Mesenchymal stem cell (in vitro differentiated cells and primary cell): ENCODE results near the gene JPT1.

Experiments used
- DNase-seq: peaks from one replicate; pipeline ENCODE4 v3.0.0-alpha.2; 2013
- H2AFZ ChIP-seq: one replicate; pipeline ENCODE4 v1.6.1; 2013; ENCODE audit warnings: low read depth, mild to moderate bottlenecking, control low read depth, inconsistent platforms, low read length, moderate library complexity
- H2AK5ac ChIP-seq: 2 replicates; pipeline ENCODE4 v1.6.1; 2013; ENCODE audit warnings: low read length, moderate library complexity, mild to moderate bottlenecking, inconsistent platforms; ENCODE audit not compliant: severe bottlenecking
- H2BK120ac ChIP-seq: one replicate; pipeline ENCODE4 v1.6.1; 2013; ENCODE audit warnings: low read depth, mild to moderate bottlenecking, inconsistent platforms, low read length, moderate library complexity
- H2BK12ac ChIP-seq, 2 experiments: one replicate each; pipeline ENCODE4 v1.6.1; 2013; ENCODE audit warnings: inconsistent platforms in 2 of 2, low read length in 2 of 2, mild to moderate bottlenecking in 2 of 2, moderate library complexity in 2 of 2, control low read depth in 1 of 2
- H2BK15ac ChIP-seq: one replicate; pipeline ENCODE4 v1.6.1; 2013; ENCODE audit warnings: mild to moderate bottlenecking, low read depth, inconsistent platforms; ENCODE audit not compliant: poor library complexity, severe bottlenecking
- H2BK5ac ChIP-seq: 2 replicates; pipeline ENCODE4 v1.6.1; 2013; ENCODE audit warnings: low read depth, mild to moderate bottlenecking, low read length, control low read depth, inconsistent platforms; ENCODE audit not compliant: poor library complexity, severe bottlenecking
- H3K14ac ChIP-seq, 2 experiments: one replicate each; pipeline ENCODE4 v1.6.1; 2013; ENCODE audit warnings: inconsistent platforms in 2 of 2, low read length in 2 of 2, control low read depth in 1 of 2, mild to moderate bottlenecking in 1 of 2, moderate library complexity in 1 of 2
- H3K18ac ChIP-seq, 2 experiments: one replicate each; pipeline ENCODE4 v1.6.1; 2013; ENCODE audit warnings: inconsistent platforms in 2 of 2, low read length in 2 of 2, control low read depth in 1 of 2, low read depth in 1 of 2, mild to moderate bottlenecking in 1 of 2
- H3K23ac ChIP-seq, 2 experiments: one replicate each; pipeline ENCODE4 v1.6.1; 2013; ENCODE audit warnings: inconsistent platforms in 2 of 2, low read length in 2 of 2, mild to moderate bottlenecking in 2 of 2, moderate library complexity in 2 of 2, control low read depth in 1 of 2
- H3K27ac ChIP-seq: 2 replicates; pipeline ENCODE4 v1.5.1; 2013; ENCODE audit warnings: mild to moderate bottlenecking, moderate library complexity, low read length, control low read depth, inconsistent platforms; ENCODE audit not compliant: poor library complexity, severe bottlenecking
- H3K27me3 ChIP-seq, 2 experiments: 2 replicates each; pipeline versions ENCODE4 v1.6.1 to v1.7.0; 2013; ENCODE audit warnings: low read length in 2 of 2, mild to moderate bottlenecking in 2 of 2, moderate library complexity in 2 of 2, control low read depth in 1 of 2, inconsistent platforms in 1 of 2; ENCODE audit not compliant: control insufficient read depth in 1 of 2, insufficient read depth in 1 of 2
- H3K36me3 ChIP-seq, 2 experiments: 2 replicates each; pipeline versions ENCODE4 v1.6.1 to v1.7.0; 2013; ENCODE audit warnings: low read length in 2 of 2, control low read depth in 1 of 2, inconsistent platforms in 1 of 2, low read depth in 1 of 2, mild to moderate bottlenecking in 1 of 2; ENCODE audit not compliant: insufficient read depth in 2 of 2, control insufficient read depth in 1 of 2
- H3K4ac ChIP-seq, 2 experiments: one replicate each; pipeline ENCODE4 v1.6.1; 2013; ENCODE audit warnings: inconsistent platforms in 2 of 2, low read length in 2 of 2, mild to moderate bottlenecking in 2 of 2, moderate library complexity in 2 of 2, control low read depth in 1 of 2, low read depth in 1 of 2
- H3K4me1 ChIP-seq: 2 replicates; pipeline ENCODE4 v1.6.1; 2013; ENCODE audit warnings: low read depth, low read length, control low read depth; ENCODE audit not compliant: control insufficient read depth, insufficient read depth
- H3K4me2 ChIP-seq: 2 replicates; pipeline ENCODE4 v1.6.1; 2013; ENCODE audit warnings: low read length, mild to moderate bottlenecking, inconsistent platforms; ENCODE audit not compliant: poor library complexity, severe bottlenecking
- H3K4me3 ChIP-seq, 2 experiments: 2 replicates each; pipeline versions ENCODE4 v1.5.1 to v1.7.0; 2013; ENCODE audit warnings: low read length in 2 of 2, mild to moderate bottlenecking in 2 of 2, control low read depth in 1 of 2, low read depth in 1 of 2; ENCODE audit not compliant: insufficient read depth in 1 of 2
- H3K79me1 ChIP-seq: replicated peaks from 2 replicates; pipeline ENCODE4 v1.6.1; 2013; ENCODE audit warnings: mild to moderate bottlenecking, control low read depth, low read length, inconsistent platforms; ENCODE audit not compliant: poor library complexity, severe bottlenecking
- H3K9ac ChIP-seq: 2 replicates; pipeline ENCODE4 v1.7.0; 2013; ENCODE audit warnings: mild to moderate bottlenecking, low read length, moderate library complexity
- H3K9me3 ChIP-seq: 2 replicates; pipeline ENCODE4 v1.7.0; 2013; ENCODE audit warnings: mild to moderate bottlenecking, low read length; ENCODE audit not compliant: control insufficient read depth
- H4K8ac ChIP-seq: one replicate; pipeline ENCODE4 v1.6.1; 2013; ENCODE audit warnings: inconsistent platforms, mild to moderate bottlenecking, low read length, moderate library complexity
- H4K91ac ChIP-seq: one replicate; pipeline ENCODE4 v1.6.1; 2013; ENCODE audit warnings: mild to moderate bottlenecking, low read length, inconsistent platforms
- WGBS: methylation state at CpG from one replicate; pipeline ENCODE4 v1.1.7; 2013; ENCODE audit warnings: mixed read lengths; 5-methylcytosine and 5-hydroxymethylcytosine counted together

The JPT1 gene

DNA sequence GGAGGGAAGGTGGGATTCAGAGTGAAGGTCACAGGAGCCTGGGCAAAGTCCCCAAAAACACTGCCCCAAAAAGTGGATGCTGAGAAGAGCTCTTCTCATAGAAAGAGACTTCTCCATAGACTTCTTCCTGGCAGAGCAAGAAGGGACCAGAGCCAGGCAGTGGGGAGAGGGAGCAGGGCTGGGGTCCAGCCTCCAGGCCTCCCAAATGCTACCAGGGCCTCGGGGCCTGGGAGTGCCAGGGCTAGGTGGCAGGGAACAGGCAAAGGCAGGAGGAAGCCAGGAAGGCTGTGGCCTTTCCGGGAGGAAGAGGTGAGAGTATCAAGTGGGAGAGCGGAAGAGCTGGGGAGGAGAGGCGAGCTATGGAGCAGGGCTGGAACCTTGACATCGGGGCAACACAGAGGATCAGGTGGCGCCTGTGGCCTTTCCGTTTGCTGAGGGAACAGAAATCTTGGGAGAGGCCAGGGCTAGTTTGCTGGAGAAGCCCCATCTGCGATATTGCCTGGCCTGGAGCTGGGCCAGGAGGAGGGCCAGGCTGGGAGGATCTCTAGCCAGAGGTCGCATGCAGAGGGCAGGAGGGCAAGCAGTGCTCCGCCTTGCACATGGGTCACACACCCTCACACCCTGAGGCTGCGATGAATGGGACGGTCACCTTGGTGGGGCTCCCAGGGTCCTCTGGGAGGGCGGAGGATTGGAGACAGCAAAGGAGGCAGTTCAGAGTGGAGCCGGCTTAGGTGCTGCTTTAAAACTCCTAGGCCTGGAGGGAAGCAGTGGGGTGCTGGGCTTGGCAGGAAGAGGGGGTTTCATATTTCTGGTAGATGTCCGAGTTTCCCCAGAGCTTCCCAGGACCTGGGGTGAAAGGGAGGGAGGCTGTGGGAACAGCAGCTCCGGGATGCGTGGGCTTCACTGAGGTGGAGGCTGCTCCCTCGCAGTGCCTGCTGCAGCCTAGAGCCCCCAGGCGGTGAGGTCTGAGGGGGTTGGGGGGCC lies 63.1 kb downstream of the JPT1 start:
- Histone ChIP-seq H3K18ac (peak overlapping the region; percentile 57 to 59), H2BK5ac (no peak overlapping the region), H3K79me1 (peaks cover 11% of the 10 kb centered on the region), H3K36me3 (peaks cover 0 to 18% of the 10 kb centered on the region in 2 experiments), H4K8ac (peak overlapping the region; percentile 66), H3K4me1 (peaks cover 57% of the 10 kb centered on the region), H3K27ac (no peak overlapping the region), H3K9me3 (no peaks in the 10 kb centered on the region), H3K14ac (peak overlapping the region in 1 of 2 experiments; percentile 89), H2AK5ac (peak overlapping the region; percentile 50), H3K9ac (peak overlapping the region; percentile 36), H2AFZ (no peak overlapping the region), H2BK15ac (peak overlapping the region; percentile 2), H3K27me3 (no peaks in the 10 kb centered on the region), H3K4me3 (peak overlapping the region in 1 of 2 experiments; percentile 56), H2BK120ac (no peak overlapping the region), H3K4ac (peak overlapping the region; percentile 24 to 78), H2BK12ac (peak overlapping the region in 1 of 2 experiments; percentile 64), H3K23ac (no peak overlapping the region), H3K4me2 (no peak overlapping the region), H4K91ac (peak overlapping the region; percentile 44)
- DNase-seq, result no peak
- 74% methylated on average over 19 of the region's 19 CpGs for WGBS

DNA sequence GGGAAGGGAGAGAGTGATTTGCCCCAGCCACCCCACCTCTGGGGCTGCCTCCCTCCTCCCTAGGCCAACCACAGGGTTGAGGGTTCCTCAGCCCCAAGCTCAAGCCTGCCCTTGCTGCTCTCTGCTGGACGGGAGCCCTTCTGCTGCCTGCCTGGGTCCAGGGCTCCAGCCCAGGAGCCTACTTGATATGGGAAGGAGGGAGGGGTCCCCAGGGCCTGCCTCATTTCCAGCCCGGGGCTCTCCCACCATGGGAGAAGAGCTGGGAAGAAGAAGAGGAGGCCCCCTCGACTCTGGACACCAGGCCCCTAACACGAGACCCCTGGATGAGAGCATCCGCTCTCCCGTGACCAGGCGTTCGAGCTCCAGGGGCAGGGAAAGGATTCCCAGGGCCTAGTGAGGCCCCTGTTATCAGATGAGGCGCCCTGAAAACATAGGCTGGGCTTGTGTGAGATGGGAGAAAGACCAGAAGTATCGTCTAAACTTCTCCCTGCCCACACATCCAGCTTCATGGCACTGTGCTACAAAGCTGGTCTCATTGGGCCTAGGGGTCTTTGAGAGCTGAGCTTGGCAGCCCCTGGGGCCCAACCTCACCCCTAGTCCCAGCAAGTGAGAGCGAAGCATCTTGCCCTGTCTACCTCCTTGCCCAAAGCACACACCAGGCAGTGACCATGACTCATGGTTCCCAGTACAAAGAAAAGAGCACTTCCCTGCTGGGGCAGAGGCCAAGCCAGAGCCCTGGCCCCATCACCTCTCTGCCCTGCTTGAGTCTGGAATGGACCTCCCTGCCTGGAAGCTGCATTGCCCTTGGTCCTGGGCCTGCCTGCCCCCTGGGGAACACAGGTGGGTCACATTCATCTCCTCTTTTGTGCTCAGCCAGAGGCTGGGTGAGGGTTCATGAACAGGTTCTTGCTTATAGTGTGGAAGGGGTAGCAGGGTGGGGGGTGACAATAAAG lies 65.6 kb downstream of the JPT1 start:
- Histone ChIP-seq H3K27ac (peak overlapping the region; percentile 83), H3K4me1 (peaks cover 63% of the 10 kb centered on the region), H3K9ac (peak overlapping the region; percentile 82), H3K23ac (peak overlapping the region in 1 of 2 experiments; percentile 60), H3K14ac (peak overlapping the region; percentile 37 to 98), H3K4me2 (peak overlapping the region; percentile 66), H3K4ac (peak overlapping the region; percentile 85 to 90), H3K27me3 (no peaks in the 10 kb centered on the region), H3K36me3 (peaks cover 0 to 6% of the 10 kb centered on the region in 2 experiments), H2AK5ac (peak overlapping the region; percentile 92), H2AFZ (peak overlapping the region; percentile 3), H4K91ac (peak overlapping the region; percentile 83), H3K79me1 (peaks cover 11% of the 10 kb centered on the region), H2BK5ac (peak overlapping the region; percentile 78), H2BK120ac (peak overlapping the region; percentile 88), H3K18ac (peak overlapping the region; percentile 83 to 95), H3K4me3 (peak overlapping the region; percentile 66 to 74), H3K9me3 (no peaks in the 10 kb centered on the region), H4K8ac (peak overlapping the region; percentile 93), H2BK15ac (peak overlapping the region; percentile 88), H2BK12ac (peak overlapping the region; percentile 76 to 87)
- peak; percentile 68 for DNase-seq
- 73% methylated on average over 11 of the region's 11 CpGs for WGBS

DNA sequence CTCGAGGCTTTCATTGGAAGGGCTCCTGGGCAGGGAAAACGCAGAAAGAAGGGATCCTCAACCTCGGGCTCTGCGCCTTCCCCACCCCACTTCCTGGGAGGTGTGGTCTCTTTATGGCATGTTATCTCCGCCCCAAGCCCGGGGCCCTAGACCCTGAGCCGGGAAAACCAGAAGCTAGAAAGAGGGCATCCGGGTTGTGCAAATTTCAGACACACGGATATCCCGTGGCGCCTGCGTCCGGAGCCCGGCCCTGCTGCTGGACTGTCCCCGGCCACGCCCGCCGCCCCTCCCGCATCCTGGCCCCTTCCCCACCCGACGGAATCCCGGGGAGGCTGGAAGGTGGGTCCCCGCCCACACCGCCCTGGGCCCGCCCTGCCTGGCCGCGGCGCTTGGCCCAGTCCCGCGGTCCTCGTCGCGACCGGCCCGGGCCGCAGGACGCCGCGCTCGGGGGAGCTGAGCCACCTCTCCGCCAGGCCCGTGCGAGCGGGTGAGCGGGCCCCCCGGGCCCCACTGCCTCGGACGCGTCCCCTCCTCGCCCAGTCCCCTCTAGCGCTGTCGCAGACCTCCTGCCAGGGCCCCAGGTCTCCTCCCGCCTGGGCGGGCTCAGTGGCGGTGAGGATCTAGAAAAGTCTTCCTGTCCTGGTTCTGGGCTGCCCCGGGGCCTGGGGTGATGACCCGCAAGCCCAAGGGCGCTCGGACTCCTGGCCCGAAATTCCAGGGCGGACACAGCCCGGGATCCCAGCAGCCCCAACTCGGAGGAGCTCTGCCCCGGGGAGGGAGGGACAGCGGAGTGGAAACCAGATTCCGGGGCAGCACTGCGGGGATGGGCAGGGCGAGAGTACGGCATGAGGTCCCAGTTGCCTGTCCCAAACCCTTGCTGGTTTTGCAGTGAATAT lies 66.5 kb downstream of the JPT1 start, which contains the start of gene SLC16A5:
SLC16A5 (plus strand) TSS at position 397 of the 896 bp plus-strand sequence. CDS start 5,683 bp downstream, outside the sequence.
- Histone ChIP-seq H2BK5ac (peak within 1 kb of the TSS; percentile 95), H4K8ac (peak within 1 kb of the TSS; percentile 100), H2BK120ac (peak within 1 kb of the TSS; percentile 91), H3K23ac (peak within 1 kb of the TSS in 1 of 2 experiments; percentile 94), H3K18ac (peak within 1 kb of the TSS; percentile 95 to 99), H3K79me1 (peaks cover 7% of the 10 kb centered on the region), H3K27ac (peak within 1 kb of the TSS; percentile 97), H3K4ac (peak within 1 kb of the TSS; percentile 94 to 97), H3K4me3 (peak within 1 kb of the TSS; percentile 66 to 74), H3K9me3 (no peaks in the 10 kb centered on the region), H3K36me3 (no peaks in the 10 kb centered on the region), H3K27me3 (no peaks in the 10 kb centered on the region), H2AFZ (peak within 1 kb of the TSS; percentile 21), H2BK12ac (peak within 1 kb of the TSS; percentile 95 to 99), H2BK15ac (peak within 1 kb of the TSS; percentile 88), H3K4me1 (peaks cover 56% of the 10 kb centered on the region), H4K91ac (peak within 1 kb of the TSS; percentile 99), H3K4me2 (peak within 1 kb of the TSS; percentile 66), H3K9ac (peak within 1 kb of the TSS; percentile 82), H3K14ac (peak within 1 kb of the TSS; percentile 37 to 98), H2AK5ac (peak within 1 kb of the TSS; percentile 92)
- peak; percentile 93 for DNase-seq
- WGBS, result 1% methylated on average over 57 of the region's 69 CpGs
